IPS-20b (cell line): ENCODE measurements around the gene MEPE.

Source experiments
- H3K27ac ChIP-seq: one replicate; pipeline ENCODE4 v1.5.1; 2013; ENCODE audit warnings: low read length
- H3K27me3 ChIP-seq: 2 replicates; pipeline ENCODE4 v1.6.1; 2013; ENCODE audit warnings: mild to moderate bottlenecking, low read length, inconsistent platforms; ENCODE audit not compliant: insufficient read depth
- H3K36me3 ChIP-seq: 2 replicates; pipeline ENCODE4 v1.6.1; 2013; ENCODE audit warnings: low read depth, mild to moderate bottlenecking, inconsistent platforms, low read length, moderate library complexity; ENCODE audit not compliant: insufficient read depth
- H3K4me1 ChIP-seq: 2 replicates; pipeline ENCODE4 v1.6.1; 2013; ENCODE audit warnings: mild to moderate bottlenecking, control low read depth, inconsistent platforms, low read length, moderate library complexity; ENCODE audit not compliant: insufficient read depth
- H3K4me3 ChIP-seq: 2 replicates; pipeline ENCODE4 v1.5.1; 2013; ENCODE audit warnings: mild to moderate bottlenecking, low read length, inconsistent platforms
- H3K9ac ChIP-seq: 2 replicates; pipeline ENCODE4 v1.6.1; 2013; ENCODE audit warnings: low read depth, mild to moderate bottlenecking, inconsistent platforms, low read length, moderate library complexity
- H3K9me3 ChIP-seq: 2 replicates; pipeline ENCODE4 v1.6.1; 2013; ENCODE audit warnings: mild to moderate bottlenecking, low read depth, low read length, inconsistent platforms; ENCODE audit not compliant: insufficient read depth

The MEPE gene

GRCh38 chr4:87832669-87833068, at the start of gene MEPE:
Gene MEPE, plus strand, starts transcription at chr4:87832969. Its CDS starts 1,746 bp downstream, at chr4:87834715.
- Histone ChIP-seq H3K36me3 (no peaks in the 10 kb centered on the region), H3K27ac (no peak within 1 kb of the TSS), H3K4me1 (no peaks in the 10 kb centered on the region), H3K9ac (no peak within 1 kb of the TSS), H3K9me3 (no peaks in the 10 kb centered on the region), H3K4me3 (no peak within 1 kb of the TSS), H3K27me3 (no peaks in the 10 kb centered on the region)

GRCh38 chr4:87783781-87784180, 49.0 kb upstream of the MEPE start:
- H3K27me3 ChIP-seq = no peaks in the 10 kb centered on the region
- H3K9ac ChIP-seq = no peak overlapping the region
- H3K27ac ChIP-seq = no peak overlapping the region
- no peaks in the 10 kb centered on the region for H3K9me3 ChIP-seq
- H3K4me1 ChIP-seq = no peaks in the 10 kb centered on the region
- H3K36me3 ChIP-seq = no peaks in the 10 kb centered on the region
- H3K4me3 ChIP-seq = no peak overlapping the region

- Histone ChIP-seq H3K36me3 (no peaks in the 10 kb centered on the region), H3K4me1 (no peaks in the 10 kb centered on the region), H3K27me3 (no peaks in the 10 kb centered on the region)
These were observed 46.8 kb upstream of the MEPE start for GRCh38 chr4:87785731-87786509.

GRCh38 chr4:87799301-87800113, 33.3 kb upstream of the MEPE start, which contains the start of gene IBSP:
Gene IBSP, plus strand, starts transcription at chr4:87799554. Its CDS starts 2,808 bp downstream, at chr4:87802362.
- no peak within 1 kb of the TSS for H3K27ac ChIP-seq
- H3K4me3 ChIP-seq = no peak within 1 kb of the TSS
- no peak within 1 kb of the TSS for H3K9ac ChIP-seq
- no peaks in the 10 kb centered on the region for H3K9me3 ChIP-seq
- no peaks in the 10 kb centered on the region for H3K27me3 ChIP-seq
- H3K4me1 ChIP-seq = no peaks in the 10 kb centered on the region
- no peaks in the 10 kb centered on the region for H3K36me3 ChIP-seq

More at GRCh38 chr4:87785731-87786509, 46.8 kb upstream of the MEPE start:
- Histone ChIP-seq H3K9ac (no peak overlapping the region), H3K9me3 (no peaks in the 10 kb centered on the region), H3K4me3 (no peak overlapping the region), H3K27ac (no peak overlapping the region)

GRCh38 chr4:87802858-87803257, 29.9 kb upstream of the MEPE start:
- Histone ChIP-seq H3K9ac (no peak overlapping the region), H3K27ac (no peak overlapping the region), H3K4me1 (no peaks in the 10 kb centered on the region), H3K36me3 (no peaks in the 10 kb centered on the region), H3K9me3 (no peaks in the 10 kb centered on the region), H3K4me3 (no peak overlapping the region), H3K27me3 (no peaks in the 10 kb centered on the region)

GRCh38 chr4:87803421-87803820, 29.3 kb upstream of the MEPE start:
- Histone ChIP-seq H3K9me3 (no peaks in the 10 kb centered on the region), H3K27me3 (no peaks in the 10 kb centered on the region), H3K36me3 (no peaks in the 10 kb centered on the region), H3K9ac (no peak overlapping the region), H3K4me3 (no peak overlapping the region), H3K27ac (no peak overlapping the region), H3K4me1 (no peaks in the 10 kb centered on the region)

GRCh38 chr4:87804871-87805270, 27.9 kb upstream of the MEPE start:
- Histone ChIP-seq H3K27me3 (no peaks in the 10 kb centered on the region), H3K27ac (no peak overlapping the region), H3K4me1 (no peaks in the 10 kb centered on the region), H3K9ac (no peak overlapping the region), H3K4me3 (no peak overlapping the region), H3K36me3 (no peaks in the 10 kb centered on the region), H3K9me3 (no peaks in the 10 kb centered on the region)

GRCh38 chr4:87805971-87806370, 26.8 kb upstream of the MEPE start:
- no peak overlapping the region for H3K9ac ChIP-seq
- H3K4me1 ChIP-seq = no peaks in the 10 kb centered on the region
- no peak overlapping the region for H3K4me3 ChIP-seq
- no peaks in the 10 kb centered on the region for H3K9me3 ChIP-seq
- H3K27me3 ChIP-seq = no peaks in the 10 kb centered on the region
- H3K27ac ChIP-seq = no peak overlapping the region
- H3K36me3 ChIP-seq = no peaks in the 10 kb centered on the region

- no peaks in the 10 kb centered on the region for H3K36me3 ChIP-seq
- H3K27me3 ChIP-seq = no peaks in the 10 kb centered on the region
- no peak overlapping the region for H3K9ac ChIP-seq
- H3K9me3 ChIP-seq = no peaks in the 10 kb centered on the region
- H3K4me1 ChIP-seq = no peaks in the 10 kb centered on the region
- no peak overlapping the region for H3K27ac ChIP-seq
- no peak overlapping the region for H3K4me3 ChIP-seq
These were observed 26.2 kb upstream of the MEPE start for GRCh38 chr4:87806520-87806919.

- Histone ChIP-seq H3K27ac (no peak overlapping the region), H3K9me3 (no peaks in the 10 kb centered on the region), H3K9ac (no peak overlapping the region), H3K4me1 (no peaks in the 10 kb centered on the region), H3K27me3 (no peaks in the 10 kb centered on the region), H3K4me3 (no peak overlapping the region), H3K36me3 (no peaks in the 10 kb centered on the region)
These were observed 25.4 kb upstream of the MEPE start for GRCh38 chr4:87807402-87807801.

- no peak overlapping the region for H3K27ac ChIP-seq
- H3K9ac ChIP-seq = no peak overlapping the region
- H3K4me1 ChIP-seq = no peaks in the 10 kb centered on the region
- no peaks in the 10 kb centered on the region for H3K27me3 ChIP-seq
- H3K9me3 ChIP-seq = no peaks in the 10 kb centered on the region; the same call in 1 of the 2 replicates
- no peaks in the 10 kb centered on the region for H3K36me3 ChIP-seq
- no peak overlapping the region for H3K4me3 ChIP-seq
These were observed 20.8 kb upstream of the MEPE start for GRCh38 chr4:87811977-87812376.
